22Rv1 (cell line): ENCODE data around the gene SYNGR3.

Source experiments
- H3K27ac ChIP-seq: fragments of 450-650 bp; 2 replicates; pipeline ENCODE4 v1.5.1; 2017
- ZFX ChIP-seq: fragments of 450-650 bp; IDR thresholded peaks from 2 replicates; pipeline ENCODE4 v1.6.1; 2017; ENCODE audit warnings: antibody characterized with exemption, borderline replicate concordance
- TF ChIP-seq, protein P1 (sequence below): fragments of 450-650 bp; IDR thresholded peaks from 2 replicates; pipeline ENCODE4 v1.5.1; 2017; ENCODE audit warnings: mild to moderate bottlenecking

SYNGR3 gene

GRCh38 chr16:1984347-1985225 lies 5.2 kb upstream of the SYNGR3 start:
- TF ChIP-seq ZFX: no peak
- TF ChIP-seq, protein P1, sequence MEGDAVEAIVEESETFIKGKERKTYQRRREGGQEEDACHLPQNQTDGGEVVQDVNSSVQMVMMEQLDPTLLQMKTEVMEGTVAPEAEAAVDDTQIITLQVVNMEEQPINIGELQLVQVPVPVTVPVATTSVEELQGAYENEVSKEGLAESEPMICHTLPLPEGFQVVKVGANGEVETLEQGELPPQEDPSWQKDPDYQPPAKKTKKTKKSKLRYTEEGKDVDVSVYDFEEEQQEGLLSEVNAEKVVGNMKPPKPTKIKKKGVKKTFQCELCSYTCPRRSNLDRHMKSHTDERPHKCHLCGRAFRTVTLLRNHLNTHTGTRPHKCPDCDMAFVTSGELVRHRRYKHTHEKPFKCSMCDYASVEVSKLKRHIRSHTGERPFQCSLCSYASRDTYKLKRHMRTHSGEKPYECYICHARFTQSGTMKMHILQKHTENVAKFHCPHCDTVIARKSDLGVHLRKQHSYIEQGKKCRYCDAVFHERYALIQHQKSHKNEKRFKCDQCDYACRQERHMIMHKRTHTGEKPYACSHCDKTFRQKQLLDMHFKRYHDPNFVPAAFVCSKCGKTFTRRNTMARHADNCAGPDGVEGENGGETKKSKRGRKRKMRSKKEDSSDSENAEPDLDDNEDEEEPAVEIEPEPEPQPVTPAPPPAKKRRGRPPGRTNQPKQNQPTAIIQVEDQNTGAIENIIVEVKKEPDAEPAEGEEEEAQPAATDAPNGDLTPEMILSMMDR: no peak
- H3K27ac ChIP-seq: peak overlapping the region; percentile 96

- H3K27ac ChIP-seq: peak overlapping the region; percentile 96
- TF ChIP-seq, protein P1: no peak
- TF ChIP-seq ZFX: no peak
Measured at GRCh38 chr16:1985466-1986150, 4.2 kb upstream of the SYNGR3 start.

DNA sequence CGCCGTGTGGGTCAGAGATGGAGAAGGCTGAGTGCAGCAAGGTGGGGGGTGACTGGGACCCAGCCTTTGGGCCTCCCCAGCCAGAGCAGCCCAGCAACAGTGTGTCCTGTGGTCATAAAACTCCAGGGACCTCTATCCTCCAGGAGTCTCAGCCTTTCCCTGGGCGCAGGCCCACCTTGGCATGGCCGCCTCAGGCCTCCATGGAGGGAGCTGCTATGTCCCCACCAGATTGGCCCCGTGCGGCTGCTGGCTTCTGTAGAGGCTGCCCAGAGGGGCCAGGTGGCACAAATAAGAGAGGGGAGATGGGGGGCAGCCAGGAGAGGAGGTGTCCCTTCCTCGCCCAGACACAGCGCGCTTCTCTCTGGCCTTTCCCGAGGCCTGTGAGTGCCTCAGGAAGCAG lies 2.6 kb upstream of the SYNGR3 start:
- H3K27ac ChIP-seq: no peak overlapping the region

DNA sequence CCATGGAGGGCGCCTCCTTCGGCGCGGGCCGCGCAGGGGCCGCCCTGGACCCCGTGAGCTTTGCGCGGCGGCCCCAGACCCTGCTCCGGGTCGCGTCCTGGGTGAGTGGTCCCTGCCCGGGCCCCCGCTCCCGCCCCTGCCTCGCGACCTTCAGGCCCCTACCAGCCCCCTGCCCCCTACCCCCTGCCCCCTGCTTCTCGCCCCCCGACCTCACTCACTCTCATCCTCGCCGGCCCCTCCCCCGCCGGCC lies 256 bp downstream of the SYNGR3 start:
- TF ChIP-seq ZFX: no peak
- TF ChIP-seq, protein P1: no peak
- H3K27ac ChIP-seq: peak overlapping the region; percentile 78; the same call in 1 of the 2 replicates

More for the DNA sequence above, 2.6 kb upstream of the SYNGR3 start:
- TF ChIP-seq ZFX: no peak
- TF ChIP-seq, protein P1: no peak

GRCh38 chr16:1990351-1991134 lies 773 bp downstream of the SYNGR3 start:
- H3K27ac ChIP-seq: peak overlapping the region; percentile 78
- TF ChIP-seq, protein P1: no peak
- TF ChIP-seq ZFX: no peak

DNA sequence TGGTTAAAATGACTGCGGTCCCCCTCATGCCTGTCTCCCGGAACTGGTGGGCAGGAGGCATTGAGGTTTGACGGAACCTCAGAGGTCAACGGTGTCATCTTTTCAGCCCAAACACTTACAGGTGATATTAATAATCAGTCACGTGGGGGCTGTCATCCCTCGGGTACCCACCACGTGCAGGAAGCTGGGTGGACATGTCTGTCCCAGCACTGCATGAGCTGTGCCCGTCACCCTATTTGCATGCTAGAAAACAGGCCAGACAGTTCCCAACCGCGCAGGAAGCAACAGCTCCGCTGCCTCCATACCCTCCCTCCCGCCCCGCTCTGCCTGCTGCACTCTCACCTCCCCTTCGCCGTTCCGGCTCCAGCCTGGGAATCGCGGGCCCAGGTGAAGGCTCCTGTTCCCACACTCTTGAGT lies 1.4 kb downstream of the SYNGR3 start:
- TF ChIP-seq, protein P1: no peak
- no peak for TF ChIP-seq ZFX
- peak overlapping the region; percentile 78 for H3K27ac ChIP-seq
